ENCODE data around the gene ESYT1.

ESYT1 gene

DNA sequence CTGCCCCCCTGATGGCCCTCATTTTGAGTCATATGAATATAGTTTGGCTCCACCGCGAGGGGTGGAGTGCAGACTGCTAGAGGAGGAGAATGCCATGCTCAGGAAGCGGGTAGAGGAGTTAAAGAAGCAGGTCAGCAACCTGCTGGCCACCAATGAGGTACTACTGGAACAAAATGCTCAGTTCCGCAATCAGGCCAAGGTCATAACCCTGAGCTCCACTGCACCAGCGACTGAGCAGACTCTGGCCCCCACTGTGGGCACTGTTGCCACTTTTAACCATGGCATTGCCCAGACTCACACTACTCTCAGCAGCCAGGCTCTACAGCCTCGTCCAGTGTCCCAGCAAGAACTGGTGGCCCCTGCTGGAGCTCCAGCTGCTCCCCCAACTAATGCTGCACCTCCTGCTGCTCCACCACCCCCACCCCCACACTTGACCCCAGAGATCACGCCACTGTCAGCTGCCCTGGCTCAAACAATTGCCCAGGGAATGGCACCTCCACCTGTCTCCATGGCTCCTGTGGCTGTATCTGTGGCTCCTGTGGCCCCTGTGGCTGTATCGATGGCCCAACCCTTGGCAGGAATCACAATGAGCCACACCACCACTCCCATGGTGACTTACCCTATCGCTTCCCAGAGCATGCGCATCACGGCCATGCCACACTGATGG is 6.7 kb upstream of the ESYT1 start:
- TF ChIP-seq SIN3A (IDR thresholded peaks at IDR 0.05; ENCODE audit: borderline replicate concordance, insufficient read depth, low read length): no peak
- TF ChIP-seq, protein P1, sequence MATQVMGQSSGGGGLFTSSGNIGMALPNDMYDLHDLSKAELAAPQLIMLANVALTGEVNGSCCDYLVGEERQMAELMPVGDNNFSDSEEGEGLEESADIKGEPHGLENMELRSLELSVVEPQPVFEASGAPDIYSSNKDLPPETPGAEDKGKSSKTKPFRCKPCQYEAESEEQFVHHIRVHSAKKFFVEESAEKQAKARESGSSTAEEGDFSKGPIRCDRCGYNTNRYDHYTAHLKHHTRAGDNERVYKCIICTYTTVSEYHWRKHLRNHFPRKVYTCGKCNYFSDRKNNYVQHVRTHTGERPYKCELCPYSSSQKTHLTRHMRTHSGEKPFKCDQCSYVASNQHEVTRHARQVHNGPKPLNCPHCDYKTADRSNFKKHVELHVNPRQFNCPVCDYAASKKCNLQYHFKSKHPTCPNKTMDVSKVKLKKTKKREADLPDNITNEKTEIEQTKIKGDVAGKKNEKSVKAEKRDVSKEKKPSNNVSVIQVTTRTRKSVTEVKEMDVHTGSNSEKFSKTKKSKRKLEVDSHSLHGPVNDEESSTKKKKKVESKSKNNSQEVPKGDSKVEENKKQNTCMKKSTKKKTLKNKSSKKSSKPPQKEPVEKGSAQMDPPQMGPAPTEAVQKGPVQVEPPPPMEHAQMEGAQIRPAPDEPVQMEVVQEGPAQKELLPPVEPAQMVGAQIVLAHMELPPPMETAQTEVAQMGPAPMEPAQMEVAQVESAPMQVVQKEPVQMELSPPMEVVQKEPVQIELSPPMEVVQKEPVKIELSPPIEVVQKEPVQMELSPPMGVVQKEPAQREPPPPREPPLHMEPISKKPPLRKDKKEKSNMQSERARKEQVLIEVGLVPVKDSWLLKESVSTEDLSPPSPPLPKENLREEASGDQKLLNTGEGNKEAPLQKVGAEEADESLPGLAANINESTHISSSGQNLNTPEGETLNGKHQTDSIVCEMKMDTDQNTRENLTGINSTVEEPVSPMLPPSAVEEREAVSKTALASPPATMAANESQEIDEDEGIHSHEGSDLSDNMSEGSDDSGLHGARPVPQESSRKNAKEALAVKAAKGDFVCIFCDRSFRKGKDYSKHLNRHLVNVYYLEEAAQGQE (IDR thresholded peaks at IDR 0.05; ENCODE audit: insufficient read depth in 1 of 2, low read depth in 2 of 2, low read length in 2 of 2): no peak
- no peak for TF ChIP-seq TAF1 (IDR thresholded peaks at IDR 0.05; ENCODE audit: borderline replicate concordance, insufficient read depth, low read length)
- no peak for TF ChIP-seq POLR2AphosphoS5 (IDR thresholded peaks at IDR 0.05; ENCODE audit: low read depth, low read length)
- TF ChIP-seq FOXP2 (optimal IDR thresholded peaks at IDR 0.05; ENCODE audit: borderline replicate concordance, extremely low read depth, extremely low read length, insufficient read depth): no peak

DNA sequence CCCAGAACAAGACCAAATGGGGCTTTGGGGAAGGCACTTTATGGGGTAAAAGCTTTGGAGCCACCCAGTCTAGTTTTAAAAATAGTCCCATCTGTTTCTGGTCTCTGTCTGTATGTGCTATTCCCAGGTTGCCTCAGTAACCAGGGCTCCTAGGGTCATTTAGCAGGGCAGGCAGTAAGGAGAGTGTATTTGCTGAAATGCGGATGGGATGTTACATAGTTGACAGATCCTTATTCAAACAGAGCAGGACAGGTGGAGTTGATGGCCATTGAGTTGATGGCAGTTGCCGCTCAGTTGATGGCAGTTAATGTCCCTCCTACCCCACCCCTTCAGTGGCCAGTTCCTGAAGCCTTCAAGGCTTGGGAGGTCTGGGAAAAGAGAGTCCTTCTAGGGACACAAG is 5.4 kb upstream of the ESYT1 start:
- TF ChIP-seq, protein P1 (IDR thresholded peaks at IDR 0.05; ENCODE audit: insufficient read depth in 1 of 2, low read depth in 2 of 2, low read length in 2 of 2): no peak
- TF ChIP-seq SIN3A (IDR thresholded peaks at IDR 0.05; ENCODE audit: borderline replicate concordance, insufficient read depth, low read length) (no peak), FOXP2 (optimal IDR thresholded peaks at IDR 0.05; ENCODE audit: borderline replicate concordance, extremely low read depth, extremely low read length, insufficient read depth) (no peak), POLR2AphosphoS5 (IDR thresholded peaks at IDR 0.05; ENCODE audit: low read depth, low read length) (no peak), TAF1 (IDR thresholded peaks at IDR 0.05; ENCODE audit: borderline replicate concordance, insufficient read depth, low read length) (no peak)

DNA sequence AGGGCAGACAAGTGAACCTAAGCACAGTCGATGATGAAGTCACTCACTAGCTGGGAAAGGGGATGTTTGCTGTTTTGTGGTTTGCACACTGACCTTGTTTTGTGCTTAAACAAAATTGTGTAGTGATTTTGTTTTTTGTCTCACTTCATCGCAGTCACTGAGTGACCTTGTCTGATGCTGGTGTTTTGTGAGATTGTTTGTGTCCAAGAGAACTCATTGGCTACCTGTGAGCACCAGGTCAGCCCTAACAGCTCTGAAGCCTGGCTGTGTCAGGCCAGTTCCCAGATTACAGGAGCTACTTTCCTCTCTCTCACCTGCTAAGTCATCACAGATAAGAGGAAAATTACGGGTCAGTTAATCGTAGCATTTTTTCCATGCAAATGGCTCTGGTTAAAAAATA is 3.9 kb upstream of the ESYT1 start:
- no peak for TF ChIP-seq TAF1 (IDR thresholded peaks at IDR 0.05; ENCODE audit: borderline replicate concordance, insufficient read depth, low read length)
- no peak for TF ChIP-seq SIN3A (IDR thresholded peaks at IDR 0.05; ENCODE audit: borderline replicate concordance, insufficient read depth, low read length)
- no peak for TF ChIP-seq POLR2AphosphoS5 (IDR thresholded peaks at IDR 0.05; ENCODE audit: low read depth, low read length)
- TF ChIP-seq FOXP2 (optimal IDR thresholded peaks at IDR 0.05; ENCODE audit: borderline replicate concordance, extremely low read depth, extremely low read length, insufficient read depth): no peak
- TF ChIP-seq, protein P1 (IDR thresholded peaks at IDR 0.05; ENCODE audit: insufficient read depth in 1 of 2, low read depth in 2 of 2, low read length in 2 of 2): no peak

DNA sequence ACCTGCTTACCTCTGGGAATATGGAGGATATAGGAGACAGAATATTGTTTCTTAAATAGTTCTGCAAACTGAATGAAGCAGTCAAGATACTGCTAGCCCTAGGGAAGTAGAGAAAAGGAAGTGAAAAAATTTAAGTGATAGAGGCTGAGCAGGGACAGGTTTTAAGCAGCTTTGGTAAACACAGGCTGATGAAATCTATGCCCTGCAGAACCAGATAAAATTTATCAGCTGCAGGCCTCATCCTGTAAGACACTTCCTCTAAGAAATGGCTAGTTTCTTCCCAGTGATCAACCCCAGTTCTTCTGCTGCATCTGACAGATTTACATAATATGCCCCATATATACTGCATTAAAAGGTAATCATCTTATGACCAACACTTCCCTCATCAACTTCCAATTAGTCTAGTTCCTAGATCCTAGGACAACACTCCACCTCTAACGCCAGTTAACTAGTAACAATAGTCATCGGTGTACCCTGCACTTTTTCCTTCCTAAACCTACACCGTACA is 1.3 kb upstream of the ESYT1 start:
- TF ChIP-seq TAF1 (IDR thresholded peaks at IDR 0.05; ENCODE audit: borderline replicate concordance, insufficient read depth, low read length) (no peak), POLR2AphosphoS5 (IDR thresholded peaks at IDR 0.05; ENCODE audit: low read depth, low read length) (no peak), FOXP2 (optimal IDR thresholded peaks at IDR 0.05; ENCODE audit: borderline replicate concordance, extremely low read depth, extremely low read length, insufficient read depth) (no peak), SIN3A (IDR thresholded peaks at IDR 0.05; ENCODE audit: borderline replicate concordance, insufficient read depth, low read length) (no peak)
- TF ChIP-seq, protein P1 (IDR thresholded peaks at IDR 0.05; ENCODE audit: insufficient read depth in 1 of 2, low read depth in 2 of 2, low read length in 2 of 2): no peak

Data from PFSK-1 (cell line).